Measurements from ENCODE around the gene SIDT1. TPM values are rescaled to one million over a fixed set of nuclear protein-coding genes. Genes with fewer than 3 reads are reported as not detected.

Gene SIDT1
- total RNA-seq, 3 donors from 2014 or later (not counting 1 experiment from before 2014, with no cell fraction given) = 86.9 to 136 (median 101) TPM

GRCh38 chr3:113602256-113602655 is 69.9 kb downstream of the SIDT1 start:
- no peak overlapping the region for H3K4me3 ChIP-seq (ENCODE audit: low read length)

GRCh38 chr3:113602836-113603235 is 70.5 kb downstream of the SIDT1 start:
- H3K36me3 ChIP-seq (ENCODE audit: control insufficient read depth, insufficient read depth, low read length) = peaks cover 45% of the 10 kb centered on the region
- ATAC-seq = no peak
- H3K27ac Mint-ChIP-seq = no peak overlapping the region

More at GRCh38 chr3:113602256-113602655, 69.9 kb downstream of the SIDT1 start:
- H3K4me3 Mint-ChIP-seq = no peak overlapping the region
- peaks cover 40% of the 10 kb centered on the region for H3K36me3 ChIP-seq (ENCODE audit: control insufficient read depth, insufficient read depth, low read length)
- no peak for DNase-seq
- no peak overlapping the region for H3K27ac ChIP-seq (ENCODE audit: low read length)
- no peaks in the 10 kb centered on the region for H3K9me3 Mint-ChIP-seq
- peaks cover 11 to 12% of the 10 kb centered on the region in 2 donors for H3K4me1 Mint-ChIP-seq
- no peak for ATAC-seq
- no peaks in the 10 kb centered on the region for H3K27me3 Mint-ChIP-seq (ENCODE audit: low read depth in 2 of 2)
- no peaks in the 10 kb centered on the region for H3K9me3 ChIP-seq (ENCODE audit: control insufficient read depth, insufficient read depth, low read length)
- peaks cover 5% of the 10 kb centered on the region for H3K36me3 Mint-ChIP-seq
- H3K27ac Mint-ChIP-seq = no peak overlapping the region
- no peaks in the 10 kb centered on the region for H3K27me3 ChIP-seq (ENCODE audit: control insufficient read depth, insufficient read depth, low read length)
- TF ChIP-seq CTCF (IDR thresholded peaks at IDR 0.05) = no peak
- intact Hi-C loops (cut with micrococcal nuclease) = no loop called here
- H3K4me1 ChIP-seq (ENCODE audit: control insufficient read depth, insufficient read depth, low read length) = peaks cover 12% of the 10 kb centered on the region
- 100% methylated on average over 1 of the region's 2 CpGs for WGBS (ENCODE audit: insufficient coverage)

GRCh38 chr3:113606539-113607218 is 74.3 kb downstream of the SIDT1 start:
- Mint-ChIP-seq H3K36me3 (peaks cover 27% of the 10 kb centered on the region), H3K27ac (peak overlapping the region; percentile 58 to 80), H3K9me3 (no peaks in the 10 kb centered on the region), H3K4me1 (peaks cover 18 to 21% of the 10 kb centered on the region in 2 donors), H3K4me3 (peak overlapping the region; percentile 45), H3K27me3 (ENCODE audit: low read depth in 2 of 2) (no peaks in the 10 kb centered on the region)
- intact Hi-C loops (cut with micrococcal nuclease) = no loop called here
- no peaks in the 10 kb centered on the region for H3K27me3 ChIP-seq (ENCODE audit: control insufficient read depth, insufficient read depth, low read length)
- no peak for TF ChIP-seq CTCF (IDR thresholded peaks at IDR 0.05)
- H3K4me1 ChIP-seq (ENCODE audit: control insufficient read depth, insufficient read depth, low read length) = peaks cover 20% of the 10 kb centered on the region
- no peak overlapping the region for H3K4me3 ChIP-seq (ENCODE audit: low read length)
- peak overlapping the region; percentile 39 for H3K27ac ChIP-seq (ENCODE audit: low read length)
- peak; percentile 82 to 93 (median 85) for ATAC-seq
- 7% methylated on average over 8 of the region's 8 CpGs for WGBS (ENCODE audit: insufficient coverage)
- peaks cover 70% of the 10 kb centered on the region for H3K36me3 ChIP-seq (ENCODE audit: control insufficient read depth, insufficient read depth, low read length)
- DNase-seq = peak in 1 of 2 donors; percentile 58
- H3K9me3 ChIP-seq (ENCODE audit: control insufficient read depth, insufficient read depth, low read length) = no peaks in the 10 kb centered on the region

More at GRCh38 chr3:113602836-113603235, 70.5 kb downstream of the SIDT1 start:
- H3K27me3 ChIP-seq (ENCODE audit: control insufficient read depth, insufficient read depth, low read length) = no peaks in the 10 kb centered on the region
- no peaks in the 10 kb centered on the region for H3K9me3 ChIP-seq (ENCODE audit: control insufficient read depth, insufficient read depth, low read length)
- intact Hi-C loops (cut with micrococcal nuclease) = no loop called here
- no peak for DNase-seq
- Mint-ChIP-seq H3K4me3 (no peak overlapping the region), H3K36me3 (peaks cover 6% of the 10 kb centered on the region), H3K4me1 (peaks cover 15 to 17% of the 10 kb centered on the region in 2 donors), H3K9me3 (no peaks in the 10 kb centered on the region), H3K27me3 (ENCODE audit: low read depth in 2 of 2) (no peaks in the 10 kb centered on the region)
- H3K4me1 ChIP-seq (ENCODE audit: control insufficient read depth, insufficient read depth, low read length) = peaks cover 17% of the 10 kb centered on the region
- no peak overlapping the region for H3K4me3 ChIP-seq (ENCODE audit: low read length)
- no peak for TF ChIP-seq CTCF (IDR thresholded peaks at IDR 0.05)
- WGBS (ENCODE audit: insufficient coverage) = 97% methylated on average over 11 of the region's 11 CpGs
- no peak overlapping the region for H3K27ac ChIP-seq (ENCODE audit: low read length)
